GM21825 (cell line): Measurements from ENCODE around the gene FZR1.

Experiments used
- ATAC-seq: cut with Tn5 transposase; IDR thresholded peaks from one replicate; pipeline ENCODE4 v1.9.1; 2021; ENCODE audit warnings: mild to moderate bottlenecking, moderate library complexity; ENCODE audit not compliant: unreplicated experiment

Gene FZR1

GRCh38 chr19:3512562-3513228 lies 6.6 kb downstream of the FZR1 start:
- ATAC-seq: no peak

GRCh38 chr19:3513229-3514140 lies 7.4 kb downstream of the FZR1 start:
- no peak for ATAC-seq

DNA sequence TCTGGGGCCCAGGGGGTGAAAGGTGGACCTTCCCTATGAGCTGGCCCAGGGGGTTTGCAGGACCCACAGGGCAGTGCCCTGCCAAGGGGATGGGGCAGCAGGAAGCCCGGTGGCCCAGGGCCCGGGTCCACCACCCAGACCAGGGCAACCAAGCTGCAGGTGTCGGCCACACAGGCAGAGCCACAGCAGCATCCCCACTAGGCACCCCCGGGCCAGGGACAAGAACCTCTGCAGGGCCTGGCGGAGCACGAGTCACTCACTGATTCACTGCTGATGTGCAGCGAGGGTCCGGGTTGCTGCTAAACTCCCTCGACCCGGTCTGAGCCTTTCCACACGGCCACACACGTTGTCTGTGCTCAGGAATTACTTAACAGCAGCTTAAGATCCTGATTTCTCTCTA lies 8.8 kb downstream of the FZR1 start:
- ATAC-seq: no peak

DNA sequence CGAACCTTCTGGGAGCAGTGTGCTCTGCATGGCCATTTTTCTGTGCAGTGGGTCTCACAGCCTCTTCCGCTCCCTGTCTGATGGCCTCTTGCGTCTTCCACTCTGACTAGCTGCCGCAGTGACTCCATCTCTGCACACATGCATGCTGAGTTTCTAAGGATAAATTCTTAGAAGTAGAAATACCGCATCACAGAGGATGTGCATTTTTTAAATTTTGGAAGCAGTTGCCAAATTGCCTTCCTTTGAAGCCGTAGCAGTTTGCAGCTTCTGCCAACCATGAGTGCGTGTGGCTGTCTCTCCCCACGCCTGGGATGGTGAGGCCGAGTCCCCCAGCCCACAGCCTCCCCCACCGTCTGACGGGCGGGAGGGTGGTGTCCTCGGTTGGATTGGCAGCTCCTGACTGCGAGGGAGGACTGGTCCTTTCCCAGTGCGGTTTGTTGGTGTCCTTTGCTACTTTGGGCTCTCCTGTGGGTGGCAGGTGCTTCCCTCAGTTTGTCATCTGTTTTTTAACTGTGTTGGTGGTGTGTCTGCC lies 9.8 kb downstream of the FZR1 start:
- ATAC-seq: no peak

DNA sequence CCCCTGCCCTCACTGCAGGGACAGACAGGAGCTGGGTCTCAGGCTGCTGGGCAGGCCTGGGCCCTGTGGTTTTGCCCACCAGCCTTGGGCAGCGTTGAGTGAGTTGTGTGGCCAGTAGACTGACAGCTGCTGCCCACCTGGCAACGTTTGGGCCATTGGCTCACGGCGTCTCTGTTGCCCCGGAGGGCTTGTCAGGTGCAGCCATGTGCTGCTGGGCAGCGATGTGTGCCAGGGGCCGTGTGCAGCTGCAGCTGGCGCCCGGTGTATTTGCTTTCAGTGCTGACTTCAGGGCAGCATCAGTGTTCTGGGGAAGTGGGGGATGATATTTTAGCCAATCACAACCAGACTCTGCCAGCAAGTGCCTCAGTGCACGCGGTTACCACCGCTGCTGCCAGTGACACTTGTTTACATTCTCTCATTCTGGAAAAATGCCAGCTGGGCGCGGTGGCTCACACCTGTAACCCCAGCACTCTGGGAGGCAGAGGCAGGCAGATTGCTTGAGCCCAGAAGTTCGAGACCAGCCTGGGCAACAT lies 10.6 kb downstream of the FZR1 start:
- no peak for ATAC-seq

- ATAC-seq: no peak
Measured at GRCh38 chr19:3517638-3518037, 11.5 kb downstream of the FZR1 start.

DNA sequence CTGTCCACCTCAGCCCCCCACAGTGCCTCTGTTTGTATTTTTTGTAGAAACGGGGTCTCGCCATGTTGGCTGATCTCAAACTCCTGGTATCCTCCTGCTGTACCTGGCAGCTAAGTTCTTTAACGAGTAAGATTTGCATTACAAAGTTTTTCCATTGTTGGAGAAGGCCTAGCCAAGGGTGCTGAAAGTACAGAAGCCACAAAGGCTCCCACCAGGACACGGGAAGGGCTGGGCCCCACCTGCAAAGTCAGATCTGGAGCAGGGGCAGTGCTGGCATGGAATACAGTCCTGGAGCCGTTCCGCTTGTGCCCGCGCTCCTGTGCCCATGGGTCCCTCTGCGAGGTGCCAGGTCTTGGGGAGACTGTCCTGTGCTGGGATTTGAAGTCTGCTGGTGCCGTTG lies 12.1 kb downstream of the FZR1 start:
- ATAC-seq: no peak

DNA sequence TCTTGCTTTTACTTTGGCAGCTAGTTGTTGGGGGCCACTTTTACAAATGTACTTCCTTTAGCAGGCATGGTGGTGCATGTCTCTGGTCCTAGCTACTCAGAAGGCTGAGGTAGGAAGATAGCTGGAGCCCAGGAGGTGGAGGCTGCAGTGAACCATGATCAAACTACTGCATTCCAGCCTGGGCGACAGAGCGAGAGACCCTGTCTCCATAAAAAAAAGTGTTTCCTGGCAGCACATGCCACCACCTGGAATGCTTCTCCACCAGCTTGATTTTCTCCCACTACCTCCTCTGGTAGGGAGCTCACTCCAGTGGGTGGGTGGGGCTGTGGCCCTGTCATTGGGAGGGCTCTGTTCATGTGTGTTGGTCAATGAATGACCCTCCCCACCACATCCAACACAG lies 12.5 kb downstream of the FZR1 start:
- ATAC-seq: no peak

DNA sequence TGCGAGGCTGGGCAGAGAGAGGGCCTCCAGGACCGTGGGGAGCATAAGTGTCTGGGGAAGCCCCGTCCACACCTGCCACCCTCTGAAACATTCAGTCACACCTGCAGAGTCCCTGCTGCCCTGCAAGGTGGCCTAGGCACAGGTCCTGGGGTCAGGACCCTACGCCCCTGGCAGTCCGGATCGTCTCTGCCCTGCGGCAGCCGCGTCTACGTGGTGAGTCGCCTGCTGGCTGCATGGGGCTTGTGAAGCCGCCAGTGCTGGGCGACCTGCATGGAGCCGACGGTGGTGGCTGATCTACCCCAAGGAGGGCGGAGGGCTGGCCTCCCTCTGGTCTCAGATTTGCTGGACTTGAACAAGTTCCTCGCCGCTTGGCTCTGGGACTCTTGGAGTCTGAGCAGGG lies 13.0 kb downstream of the FZR1 start:
- no peak for ATAC-seq

- no peak for ATAC-seq
Measured at GRCh38 chr19:3520166-3521103, 14.3 kb downstream of the FZR1 start.

DNA sequence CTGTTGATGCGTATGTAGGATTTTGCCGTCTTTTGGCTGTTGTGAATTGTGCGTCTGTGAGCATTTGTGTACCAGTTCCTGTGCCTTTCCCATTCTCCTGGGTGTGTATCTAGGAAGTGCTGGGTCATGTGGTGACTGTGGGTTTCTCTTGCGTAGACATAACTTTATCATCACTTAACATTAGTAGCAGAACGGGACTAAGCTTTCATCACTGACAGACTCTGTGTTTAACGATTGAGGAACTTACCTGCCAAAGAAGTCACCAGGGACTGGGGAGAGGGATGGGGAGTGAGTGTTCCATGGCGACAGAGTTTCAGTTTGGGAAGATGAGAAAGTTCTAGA lies 15.0 kb downstream of the FZR1 start:
- ATAC-seq: no peak

DNA sequence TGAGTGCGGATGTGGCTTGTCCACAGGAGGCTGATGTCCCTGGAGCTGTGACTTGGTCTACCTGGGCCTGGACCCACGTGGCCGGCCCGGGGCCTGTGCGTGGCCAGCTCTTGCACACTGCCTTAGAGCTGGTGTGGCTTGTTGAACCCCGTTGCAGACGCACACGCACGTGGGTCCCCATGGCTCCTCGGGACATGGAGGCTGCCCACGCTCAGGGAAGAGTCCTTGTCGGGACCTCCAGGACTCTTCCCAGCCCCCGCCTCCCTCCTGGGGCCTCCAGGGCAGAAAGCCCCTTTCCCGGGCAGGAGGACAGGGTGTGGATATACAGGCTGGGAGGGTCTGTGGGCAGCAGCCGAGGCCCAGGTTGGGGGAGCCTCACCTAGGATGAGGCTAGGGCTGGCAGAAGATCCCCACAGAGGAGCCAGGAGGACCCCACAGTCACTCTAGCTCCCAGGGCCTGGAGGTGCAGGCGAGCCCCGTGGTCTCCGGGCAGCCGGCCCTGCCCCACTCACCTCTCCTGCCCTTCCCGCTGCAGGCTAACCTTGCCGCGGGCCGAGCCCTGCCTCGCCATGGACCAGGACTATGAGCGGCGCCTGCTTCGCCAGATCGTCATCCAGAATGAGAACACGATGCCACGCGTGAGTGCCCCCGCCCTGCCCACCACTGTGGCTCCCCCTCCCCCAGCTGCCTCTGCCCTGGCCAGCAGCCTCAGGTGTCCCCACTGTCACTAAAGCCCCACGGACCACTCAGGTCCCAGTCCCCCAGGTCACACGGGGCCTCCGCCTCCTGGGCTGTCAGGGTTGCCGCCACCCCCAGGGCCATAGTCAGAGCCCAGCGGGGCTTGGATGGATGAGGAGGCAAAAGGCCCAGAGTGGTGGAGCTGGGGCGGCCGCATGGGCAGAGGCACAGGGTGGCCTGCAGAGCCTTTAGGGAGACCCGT lies 16.6 kb downstream of the FZR1 start:
- no peak for ATAC-seq

- no peak for ATAC-seq
Measured at GRCh38 chr19:3523361-3524077, 17.4 kb downstream of the FZR1 start.

GRCh38 chr19:3524078-3524842 lies 18.1 kb downstream of the FZR1 start:
- ATAC-seq: no peak

DNA sequence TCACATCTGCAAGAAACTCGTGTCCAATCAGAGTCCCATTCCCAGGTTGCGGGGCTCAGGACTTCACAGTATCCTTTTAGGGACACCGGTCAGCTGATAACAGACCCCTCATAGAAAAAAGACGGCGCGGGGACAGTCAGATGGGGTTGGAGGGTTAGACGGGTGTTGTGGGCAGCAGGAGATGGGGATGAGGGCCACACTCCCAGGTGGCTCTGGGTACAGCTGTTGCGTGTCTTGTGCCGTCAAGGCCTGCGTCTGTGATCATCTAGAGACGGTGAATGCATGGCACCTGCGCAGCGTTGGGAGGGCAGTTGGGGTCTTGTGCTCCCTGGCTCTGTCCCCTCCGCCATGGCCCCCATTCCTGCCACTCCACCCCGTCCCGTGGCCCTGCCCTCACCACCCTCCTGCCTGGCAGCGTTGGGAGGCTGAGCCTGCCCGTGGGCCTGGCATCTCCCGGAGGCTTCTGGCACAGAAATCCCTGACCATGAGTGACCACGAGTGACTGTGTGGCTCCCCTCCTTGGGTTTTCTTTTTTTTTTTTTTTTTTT lies 18.9 kb downstream of the FZR1 start:
- ATAC-seq: no peak

GRCh38 chr19:3526507-3527237 lies 20.6 kb downstream of the FZR1 start:
- no peak for ATAC-seq

DNA sequence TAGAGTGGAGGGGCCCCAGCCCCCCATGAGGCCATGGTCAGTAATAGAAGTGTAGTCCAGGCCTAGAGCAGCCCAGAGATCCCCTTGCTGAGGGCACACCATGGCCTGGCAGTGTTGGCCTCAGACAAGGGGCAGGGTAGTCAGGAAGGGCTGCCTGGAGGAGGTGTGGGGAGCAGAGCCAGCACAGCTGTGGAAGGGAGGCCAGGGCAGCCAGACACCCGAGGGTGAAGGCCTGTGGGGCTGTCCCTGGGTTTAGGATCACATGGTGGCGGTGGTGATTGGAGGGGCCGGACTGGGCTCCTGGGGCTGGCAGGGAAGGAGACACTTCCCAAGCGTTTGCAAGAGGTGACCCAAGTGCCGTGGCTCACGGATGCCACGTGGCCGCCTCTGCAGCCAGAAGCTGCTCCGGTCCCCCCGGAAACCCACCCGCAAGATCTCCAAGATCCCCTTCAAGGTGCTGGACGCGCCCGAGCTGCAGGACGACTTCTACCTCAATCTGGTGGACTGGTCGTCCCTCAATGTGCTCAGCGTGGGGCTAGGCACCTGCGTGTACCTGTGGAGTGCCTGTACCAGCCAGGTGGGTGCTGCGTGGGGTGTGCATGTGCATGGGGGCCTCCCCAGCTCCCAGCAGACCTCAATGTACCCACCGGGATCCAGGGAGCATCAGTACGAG lies 21.3 kb downstream of the FZR1 start:
- no peak for ATAC-seq
